ENCODE results near the gene ZNF669.
"Not testable (repeated sequence)": the region's sequence is repeated elsewhere in the genome, so short reads cannot be mapped to it uniquely, and the experiment has no call there.

Gene ZNF669

DNA sequence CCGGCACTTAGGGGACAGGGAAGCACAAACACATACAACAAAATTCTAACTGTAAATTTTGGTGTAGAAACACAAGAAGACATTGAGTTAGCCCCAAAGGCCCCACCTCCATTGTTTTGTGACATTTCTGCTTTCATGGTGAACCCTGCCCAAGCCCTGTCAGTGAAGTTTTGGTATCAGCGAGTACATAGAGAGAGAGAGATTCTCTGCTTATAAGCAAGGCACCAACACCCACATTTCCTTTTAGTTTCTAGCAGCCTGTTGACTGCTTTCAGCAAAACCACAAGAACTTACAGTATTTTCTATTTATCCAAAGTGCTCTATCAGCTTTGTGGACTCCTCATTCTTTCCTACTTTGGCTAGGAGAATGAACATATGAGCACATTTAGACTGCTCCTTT is 43.6 kb upstream of the ZNF669 start:
- Histone ChIP-seq H3K4me3 (ENCODE audit: low read depth, low read length) (no peak overlapping the region), H3K27ac (ENCODE audit: extremely low read depth, low read depth, low read length) (no peak overlapping the region), H3K9me3 (ENCODE audit: control insufficient read depth, insufficient read depth, low read depth, low read length) (no peaks in the 10 kb centered on the region), H3K4me1 (ENCODE audit: control insufficient read depth, insufficient read depth, low read length) (no peaks in the 10 kb centered on the region), H3K36me3 (ENCODE audit: control insufficient read depth in 2 of 2, insufficient read depth in 1 of 2, low read length in 2 of 2) (peaks cover 0 to 12% of the 10 kb centered on the region in 2 experiments; a peak in 1 of 3 replicates)
- ChIA-PET POLR2A (no interaction called here), CTCF (no interaction called here)
- TF ChIP-seq KLF10 (tag by site-specific recombination; IDR thresholded peaks at IDR 0.05): no peak

- H3K36me3 ChIP-seq (ENCODE audit: control insufficient read depth in 2 of 2, insufficient read depth in 1 of 2, low read length in 2 of 2); H3K4me3 ChIP-seq (ENCODE audit: low read depth, low read length); H3K27ac ChIP-seq (ENCODE audit: extremely low read depth, low read depth, low read length); H3K9me3 ChIP-seq (ENCODE audit: control insufficient read depth, insufficient read depth, low read depth, low read length); H3K4me1 ChIP-seq (ENCODE audit: control insufficient read depth, insufficient read depth, low read length); POLR2A ChIA-PET: not testable (repeated sequence)
- CTCF ChIA-PET: interaction anchor here (1.1 to 1.4 kb wide), 2 partner anchors 17 to 342 kb away, joined by 3 to 6 read pairs; no protein-coding TSS in a partner anchor
Observed at GRCh38 chr1:247147120-247147519, 43.0 kb upstream of the ZNF669 start.

GRCh38 chr1:247146671-247147070 is 42.5 kb upstream of the ZNF669 start:
- POLR2A ChIA-PET: no interaction called here
- peaks cover 0 to 9% of the 10 kb centered on the region in 2 experiments; a peak in 1 of 3 replicates for H3K36me3 ChIP-seq (ENCODE audit: control insufficient read depth in 2 of 2, insufficient read depth in 1 of 2, low read length in 2 of 2)

DNA sequence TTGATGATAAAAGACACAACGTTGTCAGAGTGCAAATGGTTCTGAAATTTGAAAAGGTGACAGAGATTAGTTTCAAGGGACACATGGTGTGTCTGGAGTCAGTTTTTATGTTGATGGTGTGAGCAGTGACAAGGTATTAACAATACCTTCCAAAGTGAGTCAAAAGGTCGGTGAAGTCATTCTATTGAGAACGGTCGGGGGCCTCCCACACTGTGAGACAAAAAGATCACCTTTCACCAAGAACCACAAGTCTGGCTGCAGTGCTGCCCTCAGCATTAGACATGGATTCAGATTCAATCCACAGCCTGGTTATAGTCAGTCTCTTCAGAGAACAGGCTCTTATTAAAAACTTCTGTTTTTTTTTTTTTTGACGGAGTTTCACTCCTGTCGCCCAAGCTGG is 41.1 kb upstream of the ZNF669 start:
- peaks cover 0 to 9% of the 10 kb centered on the region in 2 experiments; a peak in 1 of 3 replicates for H3K36me3 ChIP-seq (ENCODE audit: control insufficient read depth in 2 of 2, insufficient read depth in 1 of 2, low read length in 2 of 2)
- no peaks in the 10 kb centered on the region for H3K9me3 ChIP-seq (ENCODE audit: control insufficient read depth, insufficient read depth, low read depth, low read length)
- H3K4me1 ChIP-seq (ENCODE audit: control insufficient read depth, insufficient read depth, low read length): no peaks in the 10 kb centered on the region
- H3K27ac ChIP-seq (ENCODE audit: extremely low read depth, low read depth, low read length): no peak overlapping the region
- POLR2A ChIA-PET: no interaction called here
- TF ChIP-seq ZFP3 (tag by site-specific recombination; IDR thresholded peaks at IDR 0.05; ENCODE audit: low read depth): no peak
- TF ChIP-seq OVOL3 (tag by site-specific recombination; IDR thresholded peaks at IDR 0.05): no peak
- TF ChIP-seq ZNF155 (tag by site-specific recombination; IDR thresholded peaks at IDR 0.05): no peak
- no peak for TF ChIP-seq ZNF837 (tag by site-specific recombination; IDR thresholded peaks at IDR 0.05)
- TF ChIP-seq, protein P1, sequence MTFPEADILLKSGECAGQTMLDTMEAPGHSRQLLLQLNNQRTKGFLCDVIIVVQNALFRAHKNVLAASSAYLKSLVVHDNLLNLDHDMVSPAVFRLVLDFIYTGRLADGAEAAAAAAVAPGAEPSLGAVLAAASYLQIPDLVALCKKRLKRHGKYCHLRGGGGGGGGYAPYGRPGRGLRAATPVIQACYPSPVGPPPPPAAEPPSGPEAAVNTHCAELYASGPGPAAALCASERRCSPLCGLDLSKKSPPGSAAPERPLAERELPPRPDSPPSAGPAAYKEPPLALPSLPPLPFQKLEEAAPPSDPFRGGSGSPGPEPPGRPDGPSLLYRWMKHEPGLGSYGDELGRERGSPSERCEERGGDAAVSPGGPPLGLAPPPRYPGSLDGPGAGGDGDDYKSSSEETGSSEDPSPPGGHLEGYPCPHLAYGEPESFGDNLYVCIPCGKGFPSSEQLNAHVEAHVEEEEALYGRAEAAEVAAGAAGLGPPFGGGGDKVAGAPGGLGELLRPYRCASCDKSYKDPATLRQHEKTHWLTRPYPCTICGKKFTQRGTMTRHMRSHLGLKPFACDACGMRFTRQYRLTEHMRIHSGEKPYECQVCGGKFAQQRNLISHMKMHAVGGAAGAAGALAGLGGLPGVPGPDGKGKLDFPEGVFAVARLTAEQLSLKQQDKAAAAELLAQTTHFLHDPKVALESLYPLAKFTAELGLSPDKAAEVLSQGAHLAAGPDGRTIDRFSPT (tag by site-specific recombination; IDR thresholded peaks at IDR 0.05): no peak
- TF ChIP-seq CTCF (tag by site-specific recombination; IDR thresholded peaks at IDR 0.05): no peak
- TF ChIP-seq ZBTB7A (tag by site-specific recombination; IDR thresholded peaks at IDR 0.05; ENCODE audit: low read depth): no peak
- TF ChIP-seq ZNF747 (tag by site-specific recombination; IDR thresholded peaks at IDR 0.05): no peak
- TF ChIP-seq, protein P2, sequence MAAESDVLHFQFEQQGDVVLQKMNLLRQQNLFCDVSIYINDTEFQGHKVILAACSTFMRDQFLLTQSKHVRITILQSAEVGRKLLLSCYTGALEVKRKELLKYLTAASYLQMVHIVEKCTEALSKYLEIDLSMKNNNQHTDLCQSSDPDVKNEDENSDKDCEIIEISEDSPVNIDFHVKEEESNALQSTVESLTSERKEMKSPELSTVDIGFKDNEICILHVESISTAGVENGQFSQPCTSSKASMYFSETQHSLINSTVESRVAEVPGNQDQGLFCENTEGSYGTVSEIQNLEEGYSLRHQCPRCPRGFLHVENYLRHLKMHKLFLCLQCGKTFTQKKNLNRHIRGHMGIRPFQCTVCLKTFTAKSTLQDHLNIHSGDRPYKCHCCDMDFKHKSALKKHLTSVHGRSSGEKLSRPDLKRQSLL (tag by site-specific recombination; IDR thresholded peaks at IDR 0.05): no peak
- TF ChIP-seq GLIS1 (tag by site-specific recombination; IDR thresholded peaks at IDR 0.05): no peak
- no peak overlapping the region for H3K4me3 ChIP-seq (ENCODE audit: low read depth, low read length)
- CTCF ChIA-PET: no interaction called here

More at GRCh38 chr1:247146671-247147070, 42.5 kb upstream of the ZNF669 start:
- no peak for TF ChIP-seq PBX3 (CRISPR knock-in tag; IDR thresholded peaks at IDR 0.05)
- TF ChIP-seq ZNF37A (tag by site-specific recombination; IDR thresholded peaks at IDR 0.05): no peak
- no peak for TF ChIP-seq ZNF146 (tag by site-specific recombination; IDR thresholded peaks at IDR 0.05)
- TF ChIP-seq ZNF112 (tag by site-specific recombination; IDR thresholded peaks at IDR 0.05): no peak
- TF ChIP-seq ZSCAN4 (tag by site-specific recombination; IDR thresholded peaks at IDR 0.05): no peak
- no peak for TF ChIP-seq ZNF571 (tag by site-specific recombination; IDR thresholded peaks at IDR 0.05)
- no peak overlapping the region for H3K27ac ChIP-seq (ENCODE audit: extremely low read depth, low read depth, low read length)
- no peaks in the 10 kb centered on the region for H3K9me3 ChIP-seq (ENCODE audit: control insufficient read depth, insufficient read depth, low read depth, low read length)
- no peak overlapping the region for H3K4me3 ChIP-seq (ENCODE audit: low read depth, low read length)
- H3K4me1 ChIP-seq (ENCODE audit: control insufficient read depth, insufficient read depth, low read length): no peaks in the 10 kb centered on the region
- CTCF ChIA-PET: interaction anchor here (1.1 to 1.4 kb wide), 2 partner anchors 17 to 342 kb away, joined by 3 to 6 read pairs; no protein-coding TSS in a partner anchor

- POLR2A ChIA-PET; H3K36me3 ChIP-seq (ENCODE audit: control insufficient read depth in 2 of 2, insufficient read depth in 1 of 2, low read length in 2 of 2); CTCF ChIA-PET; H3K4me3 ChIP-seq (ENCODE audit: low read depth, low read length); H3K27ac ChIP-seq (ENCODE audit: extremely low read depth, low read depth, low read length); H3K9me3 ChIP-seq (ENCODE audit: control insufficient read depth, insufficient read depth, low read depth, low read length); H3K4me1 ChIP-seq (ENCODE audit: control insufficient read depth, insufficient read depth, low read length): not testable (repeated sequence)
Observed at GRCh38 chr1:247139557-247139956, 35.4 kb upstream of the ZNF669 start.
